ENCODE measurements around the gene VRK3. TPM values are rescaled to one million over a fixed set of nuclear protein-coding genes. Genes with fewer than 3 reads are reported as not detected.
A peak's percentile ranks its signal among the peaks of the same experiment; 100 is the strongest.

VRK3 gene
- polyA plus RNA-seq, 3 donors from 2014 or later: 89.8 to 116 (median 106) TPM

- Mint-ChIP-seq H3K4me1 (peaks cover 14 to 18% of the 10 kb centered on the region in 2 donors), H3K27me3 (ENCODE audit: low read depth in 3 of 3) (peaks cover 2 to 6% (median 5%) of the 10 kb centered on the region in 3 donors), H3K27ac (no peak overlapping the region), H3K9me3 (peaks cover 11 to 25% (median 21%) of the 10 kb centered on the region in 6 donors), H3K36me3 (peaks cover 42 to 55% (median 51%) of the 10 kb centered on the region in 3 donors), H3K4me3 (no peak overlapping the region)
- DNase-seq: peak; percentile 17 to 32 (median 29)
Measured at GRCh38 chr19:50046649-50047503, 21.7 kb upstream of the VRK3 start.

- peaks cover 0 to 2% of the 10 kb centered on the region in 2 donors for H3K4me1 Mint-ChIP-seq
- H3K36me3 Mint-ChIP-seq: peaks cover 52 to 74% (median 59%) of the 10 kb centered on the region in 3 donors
- H3K27ac Mint-ChIP-seq: no peak overlapping the region
- H3K4me3 Mint-ChIP-seq: no peak overlapping the region
- no peak for DNase-seq
- H3K9me3 Mint-ChIP-seq: peaks cover 9 to 25% (median 21%) of the 10 kb centered on the region in 6 donors
- H3K27me3 Mint-ChIP-seq (ENCODE audit: low read depth in 3 of 3): peaks cover 0 to 2% (median 0%) of the 10 kb centered on the region in 3 donors
Measured at GRCh38 chr19:50044922-50045321, 19.8 kb upstream of the VRK3 start.

GRCh38 chr19:50043967-50044366 lies 18.8 kb upstream of the VRK3 start:
- Mint-ChIP-seq H3K27ac (peak overlapping the region in 1 of 6 donors; percentile 8), H3K36me3 (peaks cover 57 to 80% (median 63%) of the 10 kb centered on the region in 3 donors), H3K9me3 (peaks cover 9 to 25% (median 21%) of the 10 kb centered on the region in 6 donors), H3K4me3 (no peak overlapping the region), H3K27me3 (ENCODE audit: low read depth in 3 of 3) (peaks cover 0 to 2% (median 2%) of the 10 kb centered on the region in 3 donors), H3K4me1 (no peaks in the 10 kb centered on the region)
- DNase-seq: no peak

- H3K27me3 Mint-ChIP-seq (ENCODE audit: low read depth in 3 of 3): peaks cover 0 to 2% (median 2%) of the 10 kb centered on the region in 3 donors
Measured at GRCh38 chr19:50042363-50043024, 17.3 kb upstream of the VRK3 start.

GRCh38 chr19:50040967-50041366 lies 15.8 kb upstream of the VRK3 start:
- Mint-ChIP-seq H3K4me1 (no peaks in the 10 kb centered on the region), H3K9me3 (peaks cover 8 to 25% (median 20%) of the 10 kb centered on the region in 6 donors), H3K36me3 (peaks cover 50 to 71% (median 53%) of the 10 kb centered on the region in 3 donors), H3K4me3 (no peak overlapping the region), H3K27ac (no peak overlapping the region), H3K27me3 (ENCODE audit: low read depth in 3 of 3) (peaks cover 0 to 2% (median 2%) of the 10 kb centered on the region in 3 donors)
- DNase-seq: no peak

More at GRCh38 chr19:50042363-50043024, 17.3 kb upstream of the VRK3 start:
- Mint-ChIP-seq H3K9me3 (peaks cover 8 to 25% (median 21%) of the 10 kb centered on the region in 6 donors), H3K27ac (no peak overlapping the region), H3K4me3 (no peak overlapping the region), H3K36me3 (peaks cover 54 to 76% (median 60%) of the 10 kb centered on the region in 3 donors), H3K4me1 (no peaks in the 10 kb centered on the region)
- DNase-seq: no peak

- no peak for DNase-seq
- H3K4me1 Mint-ChIP-seq: no peaks in the 10 kb centered on the region
- H3K4me3 Mint-ChIP-seq: no peak overlapping the region
- H3K27me3 Mint-ChIP-seq (ENCODE audit: low read depth in 3 of 3): peaks cover 0 to 2% (median 0%) of the 10 kb centered on the region in 3 donors
- H3K27ac Mint-ChIP-seq: peak overlapping the region in 1 of 6 donors; percentile 10
- peaks cover 40 to 67% (median 49%) of the 10 kb centered on the region in 3 donors for H3K36me3 Mint-ChIP-seq
- peaks cover 8 to 16% (median 13%) of the 10 kb centered on the region in 6 donors for H3K9me3 Mint-ChIP-seq
Measured at GRCh38 chr19:50039968-50040367, 14.8 kb upstream of the VRK3 start.

GRCh38 chr19:50036908-50037307 lies 11.7 kb upstream of the VRK3 start:
- H3K27me3 Mint-ChIP-seq (ENCODE audit: low read depth in 3 of 3): peaks cover 0 to 2% (median 0%) of the 10 kb centered on the region in 3 donors
- DNase-seq: no peak
- no peaks in the 10 kb centered on the region for H3K9me3 Mint-ChIP-seq
- H3K4me3 Mint-ChIP-seq: no peak overlapping the region
- peaks cover 0 to 3% of the 10 kb centered on the region in 2 donors for H3K4me1 Mint-ChIP-seq
- H3K36me3 Mint-ChIP-seq: peaks cover 27 to 57% (median 33%) of the 10 kb centered on the region in 3 donors
- no peak overlapping the region for H3K27ac Mint-ChIP-seq

GRCh38 chr19:50030937-50031336 lies 5.8 kb upstream of the VRK3 start:
- Mint-ChIP-seq H3K36me3 (peaks cover 18 to 33% (median 21%) of the 10 kb centered on the region in 3 donors), H3K9me3 (no peaks in the 10 kb centered on the region), H3K4me1 (peaks cover 19 to 22% of the 10 kb centered on the region in 2 donors), H3K27me3 (ENCODE audit: low read depth in 3 of 3) (peaks cover 3 to 7% (median 5%) of the 10 kb centered on the region in 3 donors), H3K27ac (no peak overlapping the region), H3K4me3 (no peak overlapping the region)
- no peak for DNase-seq

GRCh38 chr19:50030225-50030624 lies 5.1 kb upstream of the VRK3 start:
- Mint-ChIP-seq H3K27me3 (ENCODE audit: low read depth in 3 of 3) (peaks cover 10 to 14% (median 12%) of the 10 kb centered on the region in 3 donors), H3K9me3 (no peaks in the 10 kb centered on the region), H3K36me3 (peaks cover 15 to 28% (median 18%) of the 10 kb centered on the region in 3 donors), H3K27ac (no peak overlapping the region), H3K4me3 (no peak overlapping the region), H3K4me1 (peaks cover 26 to 29% of the 10 kb centered on the region in 2 donors)
- DNase-seq: no peak

GRCh38 chr19:50026550-50026906 lies 1.4 kb upstream of the VRK3 start:
- Mint-ChIP-seq H3K4me1 (peaks cover 50 to 61% of the 10 kb centered on the region in 2 donors), H3K4me3 (peak overlapping the region; percentile 92 to 97 (median 97)), H3K27ac (peak overlapping the region; percentile 99 to 100 (median 99)), H3K27me3 (ENCODE audit: low read depth in 3 of 3) (peaks cover 14 to 17% (median 16%) of the 10 kb centered on the region in 3 donors), H3K9me3 (no peaks in the 10 kb centered on the region), H3K36me3 (peaks cover 3 to 4% (median 4%) of the 10 kb centered on the region in 3 donors)
- DNase-seq: no peak

GRCh38 chr19:50025794-50026549 lies 800 bp upstream of the VRK3 start, which contains the start of gene ZNF473:
Gene ZNF473 (plus strand): TSS chr19:50026005. CDS start chr19:50031083, 5,078 bp downstream.
- Mint-ChIP-seq H3K4me1 (peaks cover 50 to 65% of the 10 kb centered on the region in 2 donors), H3K4me3 (peak within 1 kb of the TSS; percentile 92 to 97 (median 97))

GRCh38 chr19:50024719-50025021 lies 502 bp downstream of the VRK3 start:
- Mint-ChIP-seq H3K4me3 (peak overlapping the region; percentile 92 to 97 (median 97)), H3K4me1 (peaks cover 53 to 71% of the 10 kb centered on the region in 2 donors), H3K27me3 (ENCODE audit: low read depth in 3 of 3) (peaks cover 14 to 17% (median 16%) of the 10 kb centered on the region in 3 donors), H3K27ac (peak overlapping the region; percentile 99 to 100 (median 99)), H3K9me3 (no peaks in the 10 kb centered on the region), H3K36me3 (peaks cover 0 to 4% (median 3%) of the 10 kb centered on the region in 3 donors)
- DNase-seq: no peak

More at GRCh38 chr19:50025794-50026549, 800 bp upstream of the VRK3 start, which contains the start of gene ZNF473:
- H3K9me3 Mint-ChIP-seq: no peaks in the 10 kb centered on the region
- DNase-seq: peak; percentile 93 to 96 (median 95)
- peaks cover 14 to 17% (median 16%) of the 10 kb centered on the region in 3 donors for H3K27me3 Mint-ChIP-seq (ENCODE audit: low read depth in 3 of 3)
- peak within 1 kb of the TSS; percentile 99 to 100 (median 99) for H3K27ac Mint-ChIP-seq
- peaks cover 0 to 4% (median 3%) of the 10 kb centered on the region in 3 donors for H3K36me3 Mint-ChIP-seq

- H3K9me3 Mint-ChIP-seq: no peaks in the 10 kb centered on the region
- peak overlapping the region in 1 of 5 donors; percentile 27 for H3K4me3 Mint-ChIP-seq
- peaks cover 53 to 66% of the 10 kb centered on the region in 2 donors for H3K4me1 Mint-ChIP-seq
- H3K27ac Mint-ChIP-seq: peak overlapping the region in 5 of 6 donors; percentile 9 to 67 (median 36)
- H3K27me3 Mint-ChIP-seq (ENCODE audit: low read depth in 3 of 3): peaks cover 14 to 17% (median 16%) of the 10 kb centered on the region in 3 donors
- DNase-seq: no peak
- peaks cover 0 to 4% (median 3%) of the 10 kb centered on the region in 3 donors for H3K36me3 Mint-ChIP-seq
Measured at GRCh38 chr19:50022823-50023222, 2.3 kb downstream of the VRK3 start.

Data from immature natural killer cell (primary cell).